Measurements from ENCODE around the gene ITPRID1.

DNA sequence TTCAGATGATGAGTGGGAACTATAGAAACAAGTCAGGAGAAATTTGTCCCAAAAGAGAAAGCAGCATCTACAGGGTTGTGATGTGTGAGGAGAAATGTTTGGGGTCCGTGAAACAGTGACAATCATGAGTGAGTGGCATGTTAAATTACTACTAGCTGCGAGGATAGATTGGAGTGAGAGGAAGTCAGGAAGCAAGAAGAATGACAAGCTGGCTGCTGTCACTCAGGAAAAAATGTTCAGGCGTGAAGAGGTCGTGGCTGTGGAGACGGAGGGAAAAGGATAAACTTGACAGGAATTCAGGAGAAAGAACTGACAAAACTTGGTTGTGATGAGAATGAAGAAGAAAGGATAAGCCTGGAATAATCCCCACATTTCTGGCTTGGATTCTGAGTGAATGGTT is 5.1 kb upstream of the ITPRID1 start:
- TF ChIP-seq, protein P1, sequence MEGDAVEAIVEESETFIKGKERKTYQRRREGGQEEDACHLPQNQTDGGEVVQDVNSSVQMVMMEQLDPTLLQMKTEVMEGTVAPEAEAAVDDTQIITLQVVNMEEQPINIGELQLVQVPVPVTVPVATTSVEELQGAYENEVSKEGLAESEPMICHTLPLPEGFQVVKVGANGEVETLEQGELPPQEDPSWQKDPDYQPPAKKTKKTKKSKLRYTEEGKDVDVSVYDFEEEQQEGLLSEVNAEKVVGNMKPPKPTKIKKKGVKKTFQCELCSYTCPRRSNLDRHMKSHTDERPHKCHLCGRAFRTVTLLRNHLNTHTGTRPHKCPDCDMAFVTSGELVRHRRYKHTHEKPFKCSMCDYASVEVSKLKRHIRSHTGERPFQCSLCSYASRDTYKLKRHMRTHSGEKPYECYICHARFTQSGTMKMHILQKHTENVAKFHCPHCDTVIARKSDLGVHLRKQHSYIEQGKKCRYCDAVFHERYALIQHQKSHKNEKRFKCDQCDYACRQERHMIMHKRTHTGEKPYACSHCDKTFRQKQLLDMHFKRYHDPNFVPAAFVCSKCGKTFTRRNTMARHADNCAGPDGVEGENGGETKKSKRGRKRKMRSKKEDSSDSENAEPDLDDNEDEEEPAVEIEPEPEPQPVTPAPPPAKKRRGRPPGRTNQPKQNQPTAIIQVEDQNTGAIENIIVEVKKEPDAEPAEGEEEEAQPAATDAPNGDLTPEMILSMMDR (IDR thresholded peaks at IDR 0.05; ENCODE audit: low read depth, low read length), result no peak
- TF ChIP-seq EZH2phosphoT487 (IDR thresholded peaks at IDR 0.05; ENCODE audit: low read depth), result no peak

Data from OCI-LY3 (cell line).